HFF-Myc (cell line): Measurements from ENCODE around the gene FMNL1.
"Not testable (repeated sequence)": the region's sequence is repeated elsewhere in the genome, so short reads cannot be mapped to it uniquely, and the experiment has no call there.

ENCODE experiments used
- DNase-seq: peaks from one replicate; pipeline ENCODE4 v3.0.0-alpha.2; 2011; ENCODE audit warnings: low read depth; ENCODE audit errors: extremely low read depth
- H3K4me3 ChIP-seq: replicated peaks from 2 replicates; pipeline ENCODE4 v1.5.1; 2011; ENCODE audit warnings: low read depth, mild to moderate bottlenecking, control low read depth, low read length
- TF ChIP-seq, protein P1 (sequence below): IDR thresholded peaks from 2 replicates; pipeline ENCODE4 v1.5.1; 2012; ENCODE audit warnings: mild to moderate bottlenecking, low read depth, low read length, control low read depth; ENCODE audit errors: missing control alignments

FMNL1 gene

DNA sequence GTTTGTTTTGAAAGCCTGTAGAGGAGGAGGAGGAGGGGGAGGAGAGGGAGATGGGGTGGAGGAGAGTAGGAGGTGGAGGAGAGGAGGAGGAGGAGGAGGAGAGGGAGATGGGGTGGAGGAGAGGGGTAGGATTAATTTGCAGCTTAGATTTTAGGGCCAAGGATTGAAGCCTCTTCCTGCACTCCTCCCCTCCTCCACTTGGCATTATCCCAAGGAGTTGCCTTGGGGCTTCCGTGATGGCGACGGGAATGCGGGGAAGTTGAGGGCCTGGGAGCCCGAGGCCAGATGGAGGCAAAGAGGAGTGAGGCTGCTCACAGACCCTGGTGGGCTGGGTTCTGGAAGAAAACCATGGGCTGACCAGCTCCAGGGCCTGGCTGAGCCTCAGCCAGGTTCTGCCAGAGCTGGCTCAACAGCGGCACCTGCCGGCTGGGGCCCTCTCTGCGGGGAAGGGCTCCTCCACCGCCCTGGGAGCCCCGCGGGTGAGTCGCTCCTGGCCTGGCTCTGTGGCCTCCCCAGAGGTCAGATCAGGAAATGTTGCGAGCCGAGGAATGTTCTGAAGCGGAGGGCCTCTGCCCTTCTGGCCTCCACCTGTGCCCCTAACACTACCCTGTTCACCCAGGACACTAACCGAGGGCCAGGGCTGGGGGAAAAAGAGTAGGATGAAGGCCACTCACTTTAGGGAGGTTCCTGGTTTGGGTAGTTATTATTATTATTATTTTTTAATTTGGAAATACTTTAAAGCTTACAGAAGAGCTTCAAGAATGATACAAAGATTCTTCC lies 23.9 kb upstream of the FMNL1 start:
- peak; percentile 61 for DNase-seq
- no peak overlapping the region for H3K4me3 ChIP-seq
- TF ChIP-seq, protein P1, sequence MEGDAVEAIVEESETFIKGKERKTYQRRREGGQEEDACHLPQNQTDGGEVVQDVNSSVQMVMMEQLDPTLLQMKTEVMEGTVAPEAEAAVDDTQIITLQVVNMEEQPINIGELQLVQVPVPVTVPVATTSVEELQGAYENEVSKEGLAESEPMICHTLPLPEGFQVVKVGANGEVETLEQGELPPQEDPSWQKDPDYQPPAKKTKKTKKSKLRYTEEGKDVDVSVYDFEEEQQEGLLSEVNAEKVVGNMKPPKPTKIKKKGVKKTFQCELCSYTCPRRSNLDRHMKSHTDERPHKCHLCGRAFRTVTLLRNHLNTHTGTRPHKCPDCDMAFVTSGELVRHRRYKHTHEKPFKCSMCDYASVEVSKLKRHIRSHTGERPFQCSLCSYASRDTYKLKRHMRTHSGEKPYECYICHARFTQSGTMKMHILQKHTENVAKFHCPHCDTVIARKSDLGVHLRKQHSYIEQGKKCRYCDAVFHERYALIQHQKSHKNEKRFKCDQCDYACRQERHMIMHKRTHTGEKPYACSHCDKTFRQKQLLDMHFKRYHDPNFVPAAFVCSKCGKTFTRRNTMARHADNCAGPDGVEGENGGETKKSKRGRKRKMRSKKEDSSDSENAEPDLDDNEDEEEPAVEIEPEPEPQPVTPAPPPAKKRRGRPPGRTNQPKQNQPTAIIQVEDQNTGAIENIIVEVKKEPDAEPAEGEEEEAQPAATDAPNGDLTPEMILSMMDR = peak; percentile 99

DNA sequence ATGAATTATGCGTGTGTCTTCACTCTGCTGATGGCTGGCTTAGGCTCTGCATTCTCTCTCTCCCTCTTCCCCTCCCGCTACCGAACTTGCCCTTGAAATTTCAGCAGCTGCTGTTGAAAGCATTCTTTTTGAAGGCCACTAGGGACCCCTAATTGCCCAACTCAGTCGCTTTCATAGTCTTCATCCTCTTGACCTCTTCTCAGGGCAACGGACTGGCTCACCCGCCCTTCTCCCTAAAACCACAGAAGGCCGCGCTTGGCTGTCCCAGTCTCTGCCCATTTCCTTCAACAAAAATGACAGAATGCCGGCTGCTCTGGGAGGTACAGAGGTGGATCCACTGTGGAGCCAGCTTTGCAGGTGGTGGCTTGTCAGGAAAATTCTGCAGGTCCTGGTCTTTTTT lies 21.0 kb upstream of the FMNL1 start:
- H3K4me3 ChIP-seq = no peak overlapping the region
- no peak for DNase-seq
- TF ChIP-seq, protein P1 = no peak

DNA sequence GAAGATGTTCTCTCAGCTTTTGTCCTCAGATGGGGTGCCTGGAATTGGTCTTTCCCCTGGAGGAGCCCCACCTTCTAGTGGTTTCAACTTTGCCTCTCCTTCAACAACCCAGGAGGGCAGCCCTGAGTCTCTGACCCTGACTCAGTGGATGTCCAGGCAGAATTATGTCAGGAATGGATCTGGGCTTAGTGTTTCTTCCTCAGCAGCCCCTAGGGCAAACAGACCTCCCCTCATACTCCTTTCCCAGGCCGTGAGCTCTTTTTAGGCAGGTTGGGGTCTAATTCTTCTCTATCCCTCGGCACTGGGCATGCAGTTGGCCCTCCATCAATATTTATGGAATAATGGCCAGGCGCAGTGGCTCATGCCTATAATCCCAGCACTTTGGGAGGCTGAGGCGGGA lies 20.2 kb upstream of the FMNL1 start:
- H3K4me3 ChIP-seq = no peak overlapping the region
- TF ChIP-seq, protein P1 = no peak
- DNase-seq = no peak

DNA sequence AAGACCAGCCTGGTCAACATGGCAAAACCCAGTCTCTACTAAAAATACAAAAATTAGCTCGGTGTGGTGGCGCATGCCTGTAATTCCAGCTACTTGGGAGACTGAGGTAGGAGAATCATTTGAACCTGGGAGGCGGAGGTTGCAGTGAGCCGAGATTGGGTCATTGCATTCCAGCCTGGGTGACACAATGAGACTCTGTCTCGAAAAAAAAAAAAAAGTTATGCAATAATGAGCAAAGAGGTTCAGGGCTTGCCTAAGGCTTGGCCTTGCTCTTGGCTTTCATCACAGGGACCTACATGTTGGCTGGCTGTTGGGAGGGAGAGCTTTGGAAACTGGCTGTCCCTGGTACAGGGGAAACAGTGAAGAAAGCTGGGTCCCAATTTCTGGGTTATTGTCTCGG lies 19.8 kb upstream of the FMNL1 start:
- DNase-seq, H3K4me3 ChIP-seq: not testable (repeated sequence)

DNA sequence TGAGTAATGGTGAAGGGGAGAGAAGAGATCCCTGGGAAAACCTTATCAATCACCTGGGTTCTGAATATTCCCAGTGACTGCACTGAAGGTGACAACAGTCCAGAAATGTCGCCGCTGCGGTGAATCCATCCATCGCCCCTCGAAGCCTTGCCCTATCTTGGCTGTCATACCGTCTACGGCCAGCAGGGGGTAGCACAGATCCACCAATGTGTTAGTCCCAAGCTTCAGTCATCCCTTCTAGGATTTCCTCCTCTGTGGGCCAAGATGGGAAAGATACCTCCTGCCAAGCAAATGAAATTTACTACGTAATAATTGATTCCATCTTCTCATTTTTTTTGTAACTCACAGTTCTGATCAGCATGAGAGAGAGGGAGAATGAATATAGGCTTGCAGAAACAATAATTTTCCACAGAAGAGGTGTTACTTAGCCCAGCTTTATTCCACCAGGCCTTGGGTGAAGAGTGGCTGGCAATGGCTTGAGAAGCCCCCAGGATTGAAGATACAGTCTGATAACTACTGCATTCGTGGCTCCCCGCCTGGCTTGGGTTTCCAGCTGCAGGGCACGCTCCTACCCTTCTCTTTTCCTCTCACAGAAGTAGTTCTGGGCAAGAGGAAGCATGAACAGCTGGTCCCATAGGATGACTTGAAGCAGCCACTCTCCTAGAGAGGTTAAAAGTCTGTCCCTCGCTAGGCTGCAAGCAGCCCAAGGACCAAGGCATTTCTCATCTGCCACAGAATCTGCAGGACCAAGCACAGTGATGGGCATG lies 2.6 kb upstream of the FMNL1 start:
- DNase-seq = peak; percentile 72
- TF ChIP-seq, protein P1 = peak; percentile 94
- no peak overlapping the region for H3K4me3 ChIP-seq

DNA sequence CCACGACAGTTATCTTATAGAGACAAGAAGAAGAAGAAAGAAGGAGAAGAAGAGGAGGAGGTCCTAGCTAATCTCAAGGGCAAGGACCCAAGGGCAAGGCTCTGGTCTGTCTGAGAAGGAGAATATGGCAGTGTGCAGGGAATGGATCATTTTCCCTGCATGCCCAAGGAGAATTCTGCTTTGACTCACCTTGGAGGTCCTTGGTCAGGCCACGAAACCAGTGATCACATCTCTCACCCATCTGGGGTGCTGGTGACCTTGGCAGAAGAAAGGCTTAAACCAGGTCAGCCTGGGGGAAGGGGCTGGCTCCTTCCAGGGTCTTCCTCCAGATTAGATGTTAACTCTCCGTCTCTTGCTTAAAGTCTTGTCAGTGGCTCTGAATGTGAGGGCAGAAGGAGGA lies 1.6 kb upstream of the FMNL1 start:
- no peak for DNase-seq
- TF ChIP-seq, protein P1 = no peak
- H3K4me3 ChIP-seq = no peak overlapping the region

DNA sequence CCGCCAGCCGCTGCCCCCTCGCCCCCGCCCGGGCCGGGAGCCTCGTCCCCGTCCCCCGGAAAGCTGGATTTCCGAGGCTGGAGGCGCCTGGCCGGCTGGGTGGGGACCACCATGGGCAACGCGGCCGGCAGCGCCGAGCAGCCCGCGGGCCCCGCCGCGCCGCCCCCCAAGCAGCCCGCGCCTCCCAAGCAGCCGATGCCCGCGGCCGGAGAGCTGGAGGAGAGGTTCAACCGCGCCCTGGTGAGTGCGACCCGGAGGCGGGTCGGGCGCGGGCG lies 266 bp downstream of the FMNL1 start:
- H3K4me3 ChIP-seq = no peak overlapping the region
- TF ChIP-seq, protein P1 = no peak

More for the DNA sequence above, 266 bp downstream of the FMNL1 start:
- no peak for DNase-seq
